Gastroesophageal sphincter (tissue), 4 donors: ENCODE measurements around the gene PTPRN2. TPM values are rescaled to one million over a fixed set of nuclear protein-coding genes. Genes with fewer than 3 reads are reported as not detected.

Source experiments
- ATAC-seq: fragments of 150-250 bp; one replicate; pipeline ENCODE4 v1.9.1; 2016; ENCODE audit warnings: mild to moderate bottlenecking, moderate library complexity
- H3K27ac ChIP-seq, 4 donors: fragments of 200-600 bp; sonication (generic) in 3 of 4; 1 replicate in 3 of 4; 2 replicates in 1 of 4; pipeline ENCODE4 v1.5.1; 2016 to 2019
- H3K27me3 ChIP-seq: fragments of 200-600 bp; sonication (generic); one replicate; pipeline ENCODE4 v1.5.1; 2019
- H3K36me3 ChIP-seq, 2 donors: fragments of 200-600 bp; sonication (generic); one replicate each; pipeline ENCODE4 v1.5.1; 2019; ENCODE audit warnings: control low read depth in 1 of 2
- H3K4me1 ChIP-seq, 3 donors: fragments of 200-600 bp; sonication (generic); 1 replicate in 2 of 3; 2 replicates in 1 of 3; pipeline ENCODE4 v1.5.1; 2016 to 2019; ENCODE audit warnings: control low read depth in 2 of 3
- H3K4me3 ChIP-seq, 2 donors: fragments of 200-600 bp; sonication (generic); one replicate each; pipeline ENCODE4 v1.5.1; 2019; ENCODE audit warnings: mild to moderate bottlenecking in 1 of 2, moderate library complexity in 1 of 2
- H3K9me3 ChIP-seq, 3 donors: fragments of 200-600 bp; sonication (generic); one replicate each; pipeline ENCODE4 v1.5.1; 2017 to 2019; ENCODE audit warnings: control low read depth in 2 of 3
- EP300 ChIP-seq: sonication (generic); formaldehyde crosslinking; IDR thresholded peaks from one replicate; pipeline ENCODE4 v1.6.1; 2017; ENCODE audit warnings: antibody characterized with exemption, mild to moderate bottlenecking
- POLR2A ChIP-seq, 2 donors: fragments of 450-650 bp; IDR thresholded peaks; one replicate each; pipeline ENCODE4 v1.6.1; 2017; ENCODE audit warnings: antibody characterized with exemption in 2 of 2, mild to moderate bottlenecking in 2 of 2, moderate library complexity in 1 of 2
- POLR2AphosphoS5 ChIP-seq: sonication (generic); formaldehyde crosslinking; IDR thresholded peaks from one replicate; pipeline ENCODE4 v1.6.1; 2017; ENCODE audit warnings: antibody characterized with exemption
- WGBS, 2 donors: methylation state at CpG; one replicate each; pipeline ENCODE4 v1.1.5; 2018; ENCODE audit warnings: low coverage in 1 of 2; 5-methylcytosine and 5-hydroxymethylcytosine counted together
- total RNA-seq, 4 donors: library from RNA; depleted of rRNA; stranded (reverse); fragments of >200 nt; gene quantifications; one replicate each; pipeline ENCODE4 v1.1.0, GENCODE V29; 2016
- TF ChIP-seq, protein P1 (sequence below), 4 experiments: fragments of 200-600 bp in 2 of 4; fragments of 450-650 bp in 2 of 4; sonication (generic) in 1 of 4; IDR thresholded peaks; one replicate each; pipeline ENCODE4 v1.5.1; 2017 to 2019; ENCODE audit warnings: antibody characterized with exemption in 4 of 4, mild to moderate bottlenecking in 2 of 4, moderate library complexity in 2 of 4

PTPRN2 gene
- total RNA-seq, 4 donors from 2014 or later: 1.7 to 4.7 (median 3.3) TPM

DNA sequence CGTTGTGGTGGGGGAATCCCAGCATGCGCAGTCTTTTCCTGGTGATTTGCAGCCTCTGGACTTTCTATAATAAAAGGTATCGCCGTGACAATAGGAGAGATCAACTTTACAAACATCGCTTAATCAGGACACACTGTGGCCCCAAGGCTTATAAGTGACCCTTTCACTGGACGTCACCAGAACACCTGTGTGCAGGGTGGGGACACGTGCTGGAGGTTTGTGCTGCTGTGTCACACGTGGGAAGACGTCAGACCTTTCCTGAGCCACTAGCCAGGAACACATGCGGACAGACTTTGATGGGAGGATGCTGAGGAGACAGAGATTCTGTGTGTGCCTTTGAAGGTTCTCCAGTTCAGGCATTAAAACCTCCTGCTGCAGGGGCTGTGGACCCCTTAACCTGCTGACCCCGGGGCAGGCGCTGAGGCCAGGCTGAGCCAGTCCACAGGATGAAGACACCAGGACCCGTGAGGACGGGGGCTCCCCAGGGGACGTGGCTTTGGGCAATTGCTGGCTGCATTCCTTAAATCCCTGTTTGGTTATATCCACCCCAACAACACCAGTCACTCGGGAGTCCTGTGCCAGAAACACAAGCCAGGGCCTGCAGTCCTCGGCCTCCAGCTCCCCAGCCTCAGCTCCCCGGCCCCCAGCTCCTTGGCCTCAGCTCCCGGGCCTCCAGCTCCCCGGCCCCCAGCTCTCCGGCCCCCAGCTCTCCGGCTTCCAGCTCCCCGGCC lies 183.4 kb downstream of the PTPRN2 start:
- no peak for ATAC-seq
- no peak overlapping the region for H3K27ac ChIP-seq
- peaks cover 6% of the 10 kb centered on the region for H3K27me3 ChIP-seq

DNA sequence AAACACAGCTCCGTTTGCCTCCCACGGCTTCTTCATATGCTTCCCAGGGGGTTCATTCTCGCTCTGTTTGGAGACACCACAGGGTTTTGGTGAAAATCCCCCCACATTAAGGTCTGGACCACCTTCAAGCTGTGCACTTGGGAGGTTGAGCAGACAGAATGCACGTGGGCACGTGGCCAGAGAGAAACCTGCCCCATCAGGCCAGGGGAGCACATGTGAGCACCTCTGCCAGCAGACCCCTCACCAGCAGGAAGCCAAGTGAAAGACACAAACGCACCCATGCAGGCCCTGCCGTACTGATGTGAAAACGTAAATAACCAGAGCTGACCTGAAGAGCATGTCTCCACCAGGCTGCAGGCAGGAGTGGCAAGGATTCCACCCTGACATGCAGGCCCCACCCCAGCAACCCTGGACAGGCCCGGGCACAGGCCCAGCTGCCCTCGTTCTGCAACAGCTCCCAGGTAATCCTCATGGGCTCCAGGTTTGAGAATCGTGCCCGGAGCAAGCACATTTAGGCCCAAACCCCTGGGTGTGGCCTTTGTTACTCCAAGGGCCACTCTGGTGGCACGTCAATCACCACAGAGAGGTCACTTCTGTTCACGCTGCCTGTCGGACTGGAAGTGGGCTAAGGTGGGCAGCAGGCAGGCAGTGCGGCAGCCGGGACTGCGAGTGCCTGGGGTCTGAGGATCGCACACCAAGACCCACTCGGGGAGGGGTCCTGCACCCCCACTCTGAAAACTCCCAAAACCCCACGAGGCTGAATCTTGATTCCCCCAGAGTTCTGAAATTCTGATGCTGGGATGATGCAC lies 184.4 kb downstream of the PTPRN2 start:
- H3K36me3 ChIP-seq: no peaks in the 10 kb centered on the region
- H3K4me3 ChIP-seq: no peak overlapping the region
- H3K9me3 ChIP-seq: peaks cover 0 to 16% (median 0%) of the 10 kb centered on the region in 3 donors
- H3K27ac ChIP-seq: no peak overlapping the region
- H3K4me1 ChIP-seq: no peaks in the 10 kb centered on the region
- ATAC-seq: no peak
- WGBS, 2 donors: 62% methylated on average over 9 of the region's 21 CpGs; no CpG with 5 or more reads in 1 of the 2 donors
- peaks cover 6% of the 10 kb centered on the region for H3K27me3 ChIP-seq
- TF ChIP-seq POLR2A (IDR thresholded peaks at IDR 0.05): no peak
- TF ChIP-seq, protein P1, sequence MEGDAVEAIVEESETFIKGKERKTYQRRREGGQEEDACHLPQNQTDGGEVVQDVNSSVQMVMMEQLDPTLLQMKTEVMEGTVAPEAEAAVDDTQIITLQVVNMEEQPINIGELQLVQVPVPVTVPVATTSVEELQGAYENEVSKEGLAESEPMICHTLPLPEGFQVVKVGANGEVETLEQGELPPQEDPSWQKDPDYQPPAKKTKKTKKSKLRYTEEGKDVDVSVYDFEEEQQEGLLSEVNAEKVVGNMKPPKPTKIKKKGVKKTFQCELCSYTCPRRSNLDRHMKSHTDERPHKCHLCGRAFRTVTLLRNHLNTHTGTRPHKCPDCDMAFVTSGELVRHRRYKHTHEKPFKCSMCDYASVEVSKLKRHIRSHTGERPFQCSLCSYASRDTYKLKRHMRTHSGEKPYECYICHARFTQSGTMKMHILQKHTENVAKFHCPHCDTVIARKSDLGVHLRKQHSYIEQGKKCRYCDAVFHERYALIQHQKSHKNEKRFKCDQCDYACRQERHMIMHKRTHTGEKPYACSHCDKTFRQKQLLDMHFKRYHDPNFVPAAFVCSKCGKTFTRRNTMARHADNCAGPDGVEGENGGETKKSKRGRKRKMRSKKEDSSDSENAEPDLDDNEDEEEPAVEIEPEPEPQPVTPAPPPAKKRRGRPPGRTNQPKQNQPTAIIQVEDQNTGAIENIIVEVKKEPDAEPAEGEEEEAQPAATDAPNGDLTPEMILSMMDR (IDR thresholded peaks at IDR 0.05): no peak
- no peak for TF ChIP-seq POLR2AphosphoS5
- no peak for TF ChIP-seq EP300

More for the DNA sequence above, 183.4 kb downstream of the PTPRN2 start:
- no peak for TF ChIP-seq POLR2AphosphoS5
- no peak for TF ChIP-seq EP300
- no peak for TF ChIP-seq POLR2A (IDR thresholded peaks at IDR 0.05)
- TF ChIP-seq, protein P1 (IDR thresholded peaks at IDR 0.05): no peak
- Histone ChIP-seq H3K4me3 (no peak overlapping the region), H3K4me1 (no peaks in the 10 kb centered on the region), H3K36me3 (no peaks in the 10 kb centered on the region), H3K9me3 (peaks cover 0 to 6% (median 0%) of the 10 kb centered on the region in 3 donors)
- 68 to 87% methylated on average over 5 to 13 of the region's 23 CpGs for WGBS, 2 donors

DNA sequence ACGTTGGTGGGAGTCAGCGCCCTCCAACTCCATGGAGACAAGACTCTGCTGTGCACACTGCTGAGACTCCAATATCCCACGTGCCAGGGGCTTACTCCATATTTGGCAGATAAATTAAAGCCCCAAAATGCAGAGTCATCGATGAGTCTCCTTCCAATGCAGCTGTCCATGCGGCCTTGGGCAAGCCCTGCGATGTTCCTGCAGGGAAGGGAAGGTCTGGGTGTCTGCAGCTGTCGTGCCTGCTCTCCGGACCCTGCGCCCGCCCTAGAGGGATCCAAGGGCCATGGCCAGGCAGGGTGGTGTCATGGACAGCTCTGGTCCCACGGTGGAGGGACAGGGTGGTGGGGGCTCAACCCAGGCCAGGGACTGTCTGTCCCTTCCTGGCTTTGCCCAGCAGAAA lies 185.2 kb downstream of the PTPRN2 start:
- Histone ChIP-seq H3K36me3 (no peaks in the 10 kb centered on the region), H3K27ac (no peak overlapping the region), H3K4me3 (no peak overlapping the region), H3K27me3 (peaks cover 6% of the 10 kb centered on the region), H3K9me3 (peaks cover 0 to 20% (median 0%) of the 10 kb centered on the region in 3 donors), H3K4me1 (no peaks in the 10 kb centered on the region)
- no CpG with 5 or more reads among the region's 11 CpGs for WGBS, 2 donors
- no peak for ATAC-seq
- TF ChIP-seq POLR2AphosphoS5 (no peak), POLR2A (IDR thresholded peaks at IDR 0.05) (no peak), EP300 (no peak)
- TF ChIP-seq, protein P1 (IDR thresholded peaks at IDR 0.05): no peak

DNA sequence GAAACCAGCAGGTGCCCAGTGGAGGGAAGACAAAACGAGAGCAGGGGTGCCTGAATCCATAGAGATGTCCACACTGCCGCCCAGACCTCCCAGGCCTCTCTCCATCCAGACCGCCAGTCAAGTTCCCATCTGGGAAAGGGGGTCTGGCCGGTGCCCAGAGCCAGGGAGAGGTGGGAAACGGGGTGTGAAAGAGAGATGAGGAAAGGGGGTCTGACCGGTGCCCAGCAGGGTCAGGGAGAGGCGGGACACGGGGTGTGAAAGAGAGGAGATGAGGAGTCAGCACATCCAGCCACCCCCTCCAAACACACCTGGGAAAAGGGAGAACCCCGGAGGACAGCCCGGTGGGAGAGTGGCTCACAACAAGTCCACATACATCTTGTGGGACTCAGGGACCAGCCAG lies 185.8 kb downstream of the PTPRN2 start:
- peaks cover 0 to 20% (median 0%) of the 10 kb centered on the region in 3 donors for H3K9me3 ChIP-seq
- WGBS, 2 donors: 70 to 86% methylated on average over 1 to 2 of the region's 10 CpGs
- H3K4me1 ChIP-seq: no peaks in the 10 kb centered on the region
- TF ChIP-seq EP300 (no peak), POLR2AphosphoS5 (no peak), POLR2A (IDR thresholded peaks at IDR 0.05) (no peak)
- TF ChIP-seq, protein P1 (IDR thresholded peaks at IDR 0.05): no peak
- H3K36me3 ChIP-seq: no peaks in the 10 kb centered on the region
- no peak overlapping the region for H3K4me3 ChIP-seq
- no peak for ATAC-seq
- no peak overlapping the region for H3K27ac ChIP-seq
- H3K27me3 ChIP-seq: peaks cover 6% of the 10 kb centered on the region
